Neural crest cell (in vitro differentiated cells): ENCODE results near the gene SGPL1. TPM values are rescaled to one million over a fixed set of nuclear protein-coding genes. Genes with fewer than 3 reads are reported as not detected.

Source experiments
- DNase-seq: peaks from one replicate; pipeline ENCODE4 v3.0.0; 2021; ENCODE audit warnings: low read depth, mixed read lengths, low spot score
- H3K27ac Mint-ChIP-seq: one replicate; pipeline ENCODE4 v1.8.0; 2021; ENCODE audit warnings: mild to moderate bottlenecking, mixed read lengths; ENCODE audit not compliant: unreplicated experiment
- H3K27me3 Mint-ChIP-seq: 2 replicates; pipeline ENCODE4 v1.8.0; 2021; ENCODE audit warnings: low read depth, mild to moderate bottlenecking, mixed read lengths
- H3K36me3 Mint-ChIP-seq: 2 replicates; pipeline ENCODE4 v1.8.0; 2021; ENCODE audit warnings: low read depth, mild to moderate bottlenecking, mixed read lengths
- H3K4me1 Mint-ChIP-seq: 2 replicates; pipeline ENCODE4 v1.8.0; 2021; ENCODE audit warnings: mixed read lengths
- H3K4me3 Mint-ChIP-seq: one replicate; pipeline ENCODE4 v1.8.0; 2021; ENCODE audit warnings: mild to moderate bottlenecking, mixed read lengths
- H3K9me3 Mint-ChIP-seq: 2 replicates; pipeline ENCODE4 v1.8.0; 2021; ENCODE audit warnings: mixed read lengths
- CTCF ChIP-seq: fragments of 200-600 bp; sonication (generic); conservative IDR thresholded peaks from 2 replicates; pipeline ENCODE4 v1.5.0; 2021; ENCODE audit warnings: antibody characterized with exemption, mild to moderate bottlenecking
- total RNA-seq: library from RNA; stranded (reverse); gene quantifications from 2 replicates; pipeline ENCODE4 v1.2.1, GENCODE V29; 2021

SGPL1 gene
- total RNA-seq, 1 donor from 2014 or later = 58.2 TPM

GRCh38 chr10:70892631-70893030 lies 76.9 kb downstream of the SGPL1 start:
- no peak for TF ChIP-seq CTCF
- Mint-ChIP-seq H3K27me3 (peaks cover 2% of the 10 kb centered on the region), H3K4me3 (no peak overlapping the region), H3K4me1 (peaks cover 11% of the 10 kb centered on the region), H3K9me3 (no peaks in the 10 kb centered on the region), H3K36me3 (no peaks in the 10 kb centered on the region), H3K27ac (no peak overlapping the region)
- no peak for DNase-seq

GRCh38 chr10:70893227-70894006 lies 77.7 kb downstream of the SGPL1 start:
- Mint-ChIP-seq H3K4me1 (peaks cover 11% of the 10 kb centered on the region), H3K27me3 (peaks cover 2% of the 10 kb centered on the region), H3K4me3 (no peak overlapping the region), H3K27ac (no peak overlapping the region), H3K9me3 (no peaks in the 10 kb centered on the region), H3K36me3 (no peaks in the 10 kb centered on the region)
- no peak for TF ChIP-seq CTCF
- no peak for DNase-seq

- Mint-ChIP-seq H3K4me3 (no peak overlapping the region), H3K4me1 (peaks cover 6% of the 10 kb centered on the region), H3K9me3 (no peaks in the 10 kb centered on the region), H3K27me3 (peaks cover 2% of the 10 kb centered on the region), H3K36me3 (no peaks in the 10 kb centered on the region), H3K27ac (no peak overlapping the region)
- no peak for TF ChIP-seq CTCF
- no peak for DNase-seq
These were observed 78.7 kb downstream of the SGPL1 start for GRCh38 chr10:70894416-70894815.

GRCh38 chr10:70896551-70896950 lies 80.8 kb downstream of the SGPL1 start:
- no peaks in the 10 kb centered on the region for H3K36me3 Mint-ChIP-seq
- no peak overlapping the region for H3K4me3 Mint-ChIP-seq
- DNase-seq = no peak

GRCh38 chr10:70898687-70899086 lies 82.9 kb downstream of the SGPL1 start:
- no peak overlapping the region for H3K4me3 Mint-ChIP-seq
- TF ChIP-seq CTCF = no peak
- DNase-seq = no peak
- no peaks in the 10 kb centered on the region for H3K36me3 Mint-ChIP-seq
- no peak overlapping the region for H3K27ac Mint-ChIP-seq
- no peaks in the 10 kb centered on the region for H3K27me3 Mint-ChIP-seq
- no peaks in the 10 kb centered on the region for H3K9me3 Mint-ChIP-seq
- no peaks in the 10 kb centered on the region for H3K4me1 Mint-ChIP-seq

More at GRCh38 chr10:70896551-70896950, 80.8 kb downstream of the SGPL1 start:
- Mint-ChIP-seq H3K27me3 (no peaks in the 10 kb centered on the region), H3K9me3 (no peaks in the 10 kb centered on the region), H3K4me1 (peaks cover 2% of the 10 kb centered on the region), H3K27ac (no peak overlapping the region)
- no peak for TF ChIP-seq CTCF
